Measurements from ENCODE around the gene RPL18.
A peak's percentile ranks its signal among the peaks of the same experiment; 100 is the strongest.
"Not testable (repeated sequence)": the region's sequence is repeated elsewhere in the genome, so short reads cannot be mapped to it uniquely, and the experiment has no call there.

Gene RPL18

GRCh38 chr19:48644839-48645619 is 26.1 kb upstream of the RPL18 start:
- DNase-seq (ENCODE audit: low read depth), result peak; percentile 66

- no peak for DNase-seq (ENCODE audit: low read depth)
These were observed 25.4 kb upstream of the RPL18 start for GRCh38 chr19:48644355-48644754.

GRCh38 chr19:48642862-48643261 is 23.9 kb upstream of the RPL18 start:
- no peak for DNase-seq (ENCODE audit: low read depth)

GRCh38 chr19:48641850-48642249 is 22.9 kb upstream of the RPL18 start:
- no peak for DNase-seq (ENCODE audit: low read depth)

- DNase-seq (ENCODE audit: low read depth), result no peak
These were observed 20.8 kb upstream of the RPL18 start for GRCh38 chr19:48639483-48640375.

GRCh38 chr19:48638831-48639381 is 19.9 kb upstream of the RPL18 start:
- no peak for DNase-seq (ENCODE audit: low read depth)

- no peak for DNase-seq (ENCODE audit: low read depth)
These were observed 19.2 kb upstream of the RPL18 start for GRCh38 chr19:48637948-48638830.

GRCh38 chr19:48637449-48637947 is 18.5 kb upstream of the RPL18 start:
- peak; percentile 96 for DNase-seq (ENCODE audit: low read depth)

- no peak for DNase-seq (ENCODE audit: low read depth)
These were observed 18.0 kb upstream of the RPL18 start, which contains the start of gene DBP for GRCh38 chr19:48636859-48637448. Gene DBP (minus strand): TSS chr19:48637379. CDS start chr19:48636994, 385 bp downstream.

- no peak for DNase-seq (ENCODE audit: low read depth)
These were observed 17.2 kb upstream of the RPL18 start for GRCh38 chr19:48635966-48636858.

GRCh38 chr19:48635263-48635965 is 16.4 kb upstream of the RPL18 start:
- DNase-seq (ENCODE audit: low read depth), result peak; percentile 73

GRCh38 chr19:48634424-48635262 is 15.7 kb upstream of the RPL18 start:
- peak; percentile 92 for DNase-seq (ENCODE audit: low read depth)

- DNase-seq (ENCODE audit: low read depth), result no peak
These were observed 15.0 kb upstream of the RPL18 start for GRCh38 chr19:48634036-48634342.

- no peak for DNase-seq (ENCODE audit: low read depth)
These were observed 14.4 kb upstream of the RPL18 start for GRCh38 chr19:48633148-48634035.

- DNase-seq (ENCODE audit: low read depth), result no peak
These were observed 13.7 kb upstream of the RPL18 start for GRCh38 chr19:48632692-48633147.

- DNase-seq (ENCODE audit: low read depth), result not testable (repeated sequence)
These were observed 13.3 kb upstream of the RPL18 start for GRCh38 chr19:48632286-48632685.

GRCh38 chr19:48631225-48631624 is 12.2 kb upstream of the RPL18 start:
- DNase-seq (ENCODE audit: low read depth), result no peak
